KMS-11 (cell line): ENCODE data around the gene VAV3.

Experiments
- H2AFZ ChIP-seq: fragments of 200-600 bp; sonication (generic); 2 replicates; pipeline ENCODE4 v1.6.1; 2016; ENCODE audit warnings: antibody characterized with exemption, mixed run types, low read depth
- H3K27ac ChIP-seq: fragments of 200-600 bp; sonication (generic); 2 replicates; pipeline ENCODE4 v1.6.1; 2016; ENCODE audit warnings: mild to moderate bottlenecking, mixed run types
- H3K27me3 ChIP-seq: fragments of 200-600 bp; sonication (generic); 2 replicates; pipeline ENCODE4 v1.6.1; 2017; ENCODE audit warnings: mild to moderate bottlenecking, low read depth, mixed run types, moderate library complexity; ENCODE audit not compliant: insufficient read depth
- H3K36me3 ChIP-seq: fragments of 200-600 bp; sonication (generic); 2 replicates; pipeline ENCODE4 v1.6.1; 2017; ENCODE audit warnings: mild to moderate bottlenecking, mixed run types; ENCODE audit not compliant: insufficient read depth
- H3K4me1 ChIP-seq: fragments of 200-600 bp; sonication (generic); 2 replicates; pipeline ENCODE4 v1.6.1; 2016; ENCODE audit warnings: mild to moderate bottlenecking, low read depth, mixed run types; ENCODE audit not compliant: poor library complexity, severe bottlenecking
- H3K4me2 ChIP-seq: fragments of 200-600 bp; sonication (generic); 2 replicates; pipeline ENCODE4 v1.7.0; 2016; ENCODE audit warnings: mild to moderate bottlenecking, mixed run types
- H3K4me3 ChIP-seq: fragments of 200-600 bp; sonication (generic); IDR thresholded peaks from 2 replicates; pipeline ENCODE4 v1.6.1; 2017; ENCODE audit warnings: low read depth, low read length, mixed read lengths; ENCODE audit not compliant: insufficient read depth
- H3K79me2 ChIP-seq: fragments of 200-600 bp; sonication (generic); 2 replicates; pipeline ENCODE4 v1.6.1; 2016; ENCODE audit warnings: low read depth, mixed run types; ENCODE audit not compliant: insufficient read depth
- H3K9ac ChIP-seq: fragments of 200-600 bp; sonication (generic); 2 replicates; pipeline ENCODE4 v1.6.1; 2016; ENCODE audit warnings: mild to moderate bottlenecking, mixed run types
- H4K20me1 ChIP-seq: fragments of 200-600 bp; sonication (generic); 2 replicates; pipeline ENCODE4 v1.6.1; 2016; ENCODE audit warnings: mild to moderate bottlenecking, mixed run types; ENCODE audit not compliant: insufficient read depth
- CTCF ChIP-seq: fragments of 200-600 bp; sonication (generic); conservative IDR thresholded peaks from 2 replicates; pipeline ENCODE4 v1.6.1; 2017; ENCODE audit warnings: low read depth, mild to moderate bottlenecking, antibody characterized with exemption, low read length, moderate library complexity, mixed read lengths

The VAV3 gene

GRCh38 chr1:107750364-107750959, 214.5 kb downstream of the VAV3 start:
- Histone ChIP-seq H3K79me2 (no peaks in the 10 kb centered on the region), H3K4me3 (no peak overlapping the region), H2AFZ (no peak overlapping the region), H3K4me2 (no peak overlapping the region), H3K36me3 (no peaks in the 10 kb centered on the region), H3K27ac (no peak overlapping the region), H4K20me1 (no peaks in the 10 kb centered on the region), H3K4me1 (no peaks in the 10 kb centered on the region), H3K27me3 (no peaks in the 10 kb centered on the region), H3K9ac (no peak overlapping the region)
- peak; percentile 69 for TF ChIP-seq CTCF

- Histone ChIP-seq H3K27me3 (no peaks in the 10 kb centered on the region), H3K4me3 (no peak overlapping the region), H2AFZ (no peak overlapping the region), H3K4me1 (no peaks in the 10 kb centered on the region), H3K4me2 (no peak overlapping the region), H4K20me1 (no peaks in the 10 kb centered on the region), H3K27ac (no peak overlapping the region), H3K9ac (no peak overlapping the region), H3K36me3 (no peaks in the 10 kb centered on the region), H3K79me2 (no peaks in the 10 kb centered on the region)
- TF ChIP-seq CTCF: 0 out of 2 replicates have a peak, but pooled peaks have one; percentile 22
Measured at GRCh38 chr1:107748531-107748930, 216.4 kb downstream of the VAV3 start.

DNA sequence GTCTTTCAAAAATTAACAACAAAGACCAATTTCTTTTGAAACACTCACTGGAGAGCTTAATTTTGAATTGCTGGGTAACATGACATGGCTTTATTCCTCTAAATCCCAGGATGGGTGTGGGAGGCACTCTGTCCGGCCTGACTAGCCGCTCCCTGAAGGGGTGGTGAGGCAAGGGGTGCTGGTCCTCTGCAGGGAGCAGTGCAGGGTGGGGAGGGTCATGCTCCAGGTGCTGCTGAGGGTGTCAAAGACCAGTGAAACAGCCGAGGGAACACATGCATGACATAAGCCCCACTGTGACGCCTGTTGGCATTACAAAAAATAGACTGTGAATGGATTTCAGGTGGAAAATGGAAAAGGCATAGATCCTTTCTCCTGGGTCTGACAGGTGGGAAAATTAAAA, 223.7 kb downstream of the VAV3 start:
- Histone ChIP-seq H3K79me2 (no peaks in the 10 kb centered on the region), H3K27me3 (no peaks in the 10 kb centered on the region), H3K4me3 (no peak overlapping the region), H3K27ac (no peak overlapping the region), H4K20me1 (no peaks in the 10 kb centered on the region), H3K4me1 (no peaks in the 10 kb centered on the region), H3K36me3 (no peaks in the 10 kb centered on the region), H2AFZ (no peak overlapping the region), H3K4me2 (no peak overlapping the region), H3K9ac (no peak overlapping the region)
- no peak for TF ChIP-seq CTCF

- Histone ChIP-seq H2AFZ (no peak overlapping the region), H3K27me3 (no peaks in the 10 kb centered on the region), H3K4me2 (no peak overlapping the region), H3K4me3 (no peak overlapping the region), H4K20me1 (no peaks in the 10 kb centered on the region), H3K79me2 (no peaks in the 10 kb centered on the region), H3K27ac (no peak overlapping the region), H3K9ac (no peak overlapping the region), H3K36me3 (no peaks in the 10 kb centered on the region), H3K4me1 (no peaks in the 10 kb centered on the region)
- TF ChIP-seq CTCF: no peak
Measured at GRCh38 chr1:107740579-107740978, 224.4 kb downstream of the VAV3 start.
